ENCODE results near the gene TTLL7. TPM values are rescaled to one million over a fixed set of nuclear protein-coding genes. Genes with fewer than 3 reads are reported as not detected.

Gene TTLL7
- total and polyA plus RNA-seq, 2 donors (not counting 1 experiment from before 2014, with no cell fraction given) = 0.01 TPM; not detected in 1

GRCh38 chr1:83996191-83996590 is 2.7 kb downstream of the TTLL7 start:
- DNase-seq = no peak

GRCh38 chr1:83995649-83996048 is 3.3 kb downstream of the TTLL7 start:
- no peak overlapping the region for H3K4me3 ChIP-seq (ENCODE audit: control extremely low read depth in 1 of 5, extremely low read depth in 1 of 5, insufficient read depth in 1 of 5, low read depth in 2 of 5, low read length in 4 of 5)
- TF ChIP-seq CTCF (IDR thresholded peaks at IDR 0.05) (no peak), EZH2 (IDR thresholded peaks at IDR 0.05; ENCODE audit: borderline replicate concordance, insufficient read depth, low read depth, low read length, poor library complexity, severe bottlenecking) (no peak)
- no peak overlapping the region for H3K27ac ChIP-seq (ENCODE audit: low read length in 2 of 2)
- no peaks in the 10 kb centered on the region for H3K9me3 ChIP-seq (ENCODE audit: control extremely low read depth in 1 of 3, control insufficient read depth in 2 of 3, insufficient read depth in 1 of 3, low read length in 2 of 3)
- H3K27me3 ChIP-seq (replicated peaks in 1 of 4; ENCODE audit: control extremely low read depth in 1 of 4, control insufficient read depth in 3 of 4, insufficient read depth in 4 of 4, low read length in 3 of 4) = peaks cover 0 to 42% (median 27%) of the 10 kb centered on the region in 4 experiments
- H2AFZ ChIP-seq (ENCODE audit: insufficient read depth, low read depth, low read length, poor library complexity, severe bottlenecking) = no peak overlapping the region
- H3K27me3 Mint-ChIP-seq = peaks cover 52% of the 10 kb centered on the region
- no peak overlapping the region for H3K4me3 Mint-ChIP-seq
- ChIA-PET CTCF (no interaction called here), POLR2A (no interaction called here)
- no peak overlapping the region for H3K4me2 ChIP-seq (replicated peaks; ENCODE audit: low read depth, low read length, poor library complexity, severe bottlenecking)
- H3K9me3 Mint-ChIP-seq (ENCODE audit: insufficient read depth) = no peaks in the 10 kb centered on the region
- peaks cover 10 to 15% of the 10 kb centered on the region in 2 donors for H3K4me1 ChIP-seq (ENCODE audit: control insufficient read depth in 2 of 2, insufficient read depth in 2 of 2, low read length in 2 of 2)
- no peaks in the 10 kb centered on the region for H4K20me1 ChIP-seq (ENCODE audit: control insufficient read depth, insufficient read depth, low read length, poor library complexity, severe bottlenecking)
- DNase-seq (no peak), ATAC-seq (ENCODE audit: low read depth) (no peak)
- intact Hi-C loops (cut with micrococcal nuclease) = loop anchor here (5.0 kb wide), 1 partner anchor 82 kb away; no protein-coding TSS in a partner anchor
- whole genome bisulfite sequencing (ENCODE audit: insufficient coverage) = no CpG with 5 or more reads among the region's 1 CpG
- H3K79me2 ChIP-seq (ENCODE audit: control insufficient read depth, insufficient read depth, low read length) = no peaks in the 10 kb centered on the region
- H3K9ac ChIP-seq (ENCODE audit: low read length) = no peak overlapping the region
- H3K4me1 Mint-ChIP-seq = peaks cover 14% of the 10 kb centered on the region
- H3K36me3 ChIP-seq (replicated peaks in 1 of 2; ENCODE audit: control extremely low read depth in 1 of 2, control insufficient read depth in 1 of 2, extremely low read depth in 1 of 2, insufficient read depth in 2 of 2, low read length in 1 of 2) = no peaks in the 10 kb centered on the region
- no peak overlapping the region for H3K27ac Mint-ChIP-seq

More at GRCh38 chr1:83996191-83996590, 2.7 kb downstream of the TTLL7 start:
- Histone ChIP-seq H3K4me3 (ENCODE audit: control extremely low read depth in 1 of 5, extremely low read depth in 1 of 5, insufficient read depth in 1 of 5, low read depth in 2 of 5, low read length in 4 of 5) (no peak overlapping the region), H3K36me3 (replicated peaks in 1 of 2; ENCODE audit: control extremely low read depth in 1 of 2, control insufficient read depth in 1 of 2, extremely low read depth in 1 of 2, insufficient read depth in 2 of 2, low read length in 1 of 2) (no peaks in the 10 kb centered on the region), H3K79me2 (ENCODE audit: control insufficient read depth, insufficient read depth, low read length) (no peaks in the 10 kb centered on the region), H3K27me3 (replicated peaks in 1 of 4; ENCODE audit: control extremely low read depth in 1 of 4, control insufficient read depth in 3 of 4, insufficient read depth in 4 of 4, low read length in 3 of 4) (peaks cover 0 to 47% (median 29%) of the 10 kb centered on the region in 4 experiments), H2AFZ (ENCODE audit: insufficient read depth, low read depth, low read length, poor library complexity, severe bottlenecking) (no peak overlapping the region), H3K9me3 (ENCODE audit: control extremely low read depth in 1 of 3, control insufficient read depth in 2 of 3, insufficient read depth in 1 of 3, low read length in 2 of 3) (no peaks in the 10 kb centered on the region), H3K9ac (ENCODE audit: low read length) (no peak overlapping the region), H3K4me1 (ENCODE audit: control insufficient read depth in 2 of 2, insufficient read depth in 2 of 2, low read length in 2 of 2) (peaks cover 10 to 15% of the 10 kb centered on the region in 2 donors), H3K4me2 (replicated peaks; ENCODE audit: low read depth, low read length, poor library complexity, severe bottlenecking) (no peak overlapping the region), H4K20me1 (ENCODE audit: control insufficient read depth, insufficient read depth, low read length, poor library complexity, severe bottlenecking) (no peaks in the 10 kb centered on the region), H3K27ac (ENCODE audit: low read length in 2 of 2) (no peak overlapping the region)
- no peak overlapping the region for H3K4me3 Mint-ChIP-seq
- ChIA-PET CTCF (no interaction called here), POLR2A (no interaction called here)
- H3K4me1 Mint-ChIP-seq = peaks cover 14% of the 10 kb centered on the region
- no peak overlapping the region for H3K27ac Mint-ChIP-seq
- no peak for TF ChIP-seq EZH2 (IDR thresholded peaks at IDR 0.05; ENCODE audit: borderline replicate concordance, insufficient read depth, low read depth, low read length, poor library complexity, severe bottlenecking)
- no peak for TF ChIP-seq CTCF (IDR thresholded peaks at IDR 0.05)
- ATAC-seq (ENCODE audit: low read depth) = no peak
- peaks cover 53% of the 10 kb centered on the region for H3K27me3 Mint-ChIP-seq
- no CpG with 5 or more reads among the region's 2 CpGs for WGBS (ENCODE audit: insufficient coverage)
- intact Hi-C loops (cut with micrococcal nuclease) = loop anchor here (5.0 kb wide), 1 partner anchor 81 kb away; no protein-coding TSS in a partner anchor
- H3K9me3 Mint-ChIP-seq (ENCODE audit: insufficient read depth) = no peaks in the 10 kb centered on the region

All from B cell (primary cell).